ENCODE data around the gene PACRG.

Gene PACRG

DNA sequence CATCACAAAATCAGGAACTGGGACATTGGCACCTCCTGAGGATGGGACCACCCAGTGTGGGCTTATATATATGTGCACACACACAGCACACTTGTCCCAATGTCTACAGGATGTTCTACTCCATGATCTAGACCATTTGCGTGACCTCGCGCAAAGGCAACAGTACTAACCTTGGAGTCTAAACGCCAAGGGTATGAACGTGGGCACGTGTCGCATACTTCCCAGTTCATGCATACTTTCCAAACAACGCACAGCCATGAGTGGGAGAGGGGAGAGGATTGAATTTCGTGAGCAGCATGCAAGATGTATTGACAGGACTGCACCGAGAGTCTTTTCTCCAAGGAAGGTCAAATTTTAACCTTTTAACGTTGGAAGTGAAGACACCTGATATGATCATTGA is 472.5 kb downstream of the PACRG start:
- no peak for DNase-seq (ENCODE audit: low spot score)
- Histone ChIP-seq H3K27ac (ENCODE audit: poor library complexity, severe bottlenecking) (no peak overlapping the region), H3K36me3 (ENCODE audit: low read depth) (no peaks in the 10 kb centered on the region), H3K4me3 (ENCODE audit: severe bottlenecking) (no peak overlapping the region), H3K4me1 (ENCODE audit: insufficient read depth, poor library complexity, severe bottlenecking) (no peaks in the 10 kb centered on the region), H3K9me3 (ENCODE audit: severe bottlenecking) (no peaks in the 10 kb centered on the region), H3K27me3 (ENCODE audit: insufficient read depth, poor library complexity, severe bottlenecking) (no peaks in the 10 kb centered on the region)
- ATAC-seq (ENCODE audit: low read depth), result no peak
- TF ChIP-seq, protein P1, sequence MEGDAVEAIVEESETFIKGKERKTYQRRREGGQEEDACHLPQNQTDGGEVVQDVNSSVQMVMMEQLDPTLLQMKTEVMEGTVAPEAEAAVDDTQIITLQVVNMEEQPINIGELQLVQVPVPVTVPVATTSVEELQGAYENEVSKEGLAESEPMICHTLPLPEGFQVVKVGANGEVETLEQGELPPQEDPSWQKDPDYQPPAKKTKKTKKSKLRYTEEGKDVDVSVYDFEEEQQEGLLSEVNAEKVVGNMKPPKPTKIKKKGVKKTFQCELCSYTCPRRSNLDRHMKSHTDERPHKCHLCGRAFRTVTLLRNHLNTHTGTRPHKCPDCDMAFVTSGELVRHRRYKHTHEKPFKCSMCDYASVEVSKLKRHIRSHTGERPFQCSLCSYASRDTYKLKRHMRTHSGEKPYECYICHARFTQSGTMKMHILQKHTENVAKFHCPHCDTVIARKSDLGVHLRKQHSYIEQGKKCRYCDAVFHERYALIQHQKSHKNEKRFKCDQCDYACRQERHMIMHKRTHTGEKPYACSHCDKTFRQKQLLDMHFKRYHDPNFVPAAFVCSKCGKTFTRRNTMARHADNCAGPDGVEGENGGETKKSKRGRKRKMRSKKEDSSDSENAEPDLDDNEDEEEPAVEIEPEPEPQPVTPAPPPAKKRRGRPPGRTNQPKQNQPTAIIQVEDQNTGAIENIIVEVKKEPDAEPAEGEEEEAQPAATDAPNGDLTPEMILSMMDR (IDR thresholded peaks at IDR 0.05; ENCODE audit: poor library complexity, severe bottlenecking), result no peak

DNA sequence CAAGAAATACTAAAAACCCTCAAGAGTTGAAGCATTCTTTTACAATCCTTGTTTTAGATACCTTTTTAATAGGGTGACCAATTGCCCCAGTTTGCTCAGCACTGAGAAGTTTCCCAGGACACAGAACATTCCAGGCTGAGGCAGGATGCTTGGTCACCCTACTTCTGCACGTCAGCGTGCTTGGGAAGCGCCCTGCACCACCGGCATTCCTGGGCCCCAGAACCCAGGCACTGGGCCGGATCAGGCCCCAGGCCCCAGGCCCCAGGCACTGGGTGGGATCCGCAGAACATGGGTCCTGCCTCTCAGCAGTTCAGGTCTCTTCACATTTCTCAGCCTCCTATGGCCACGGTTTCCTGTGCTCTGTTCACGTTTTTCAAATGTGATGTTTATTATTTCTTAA is 472.9 kb downstream of the PACRG start:
- DNase-seq (ENCODE audit: low spot score), result no peak
- ATAC-seq (ENCODE audit: low read depth), result no peak
- TF ChIP-seq, protein P1 (IDR thresholded peaks at IDR 0.05; ENCODE audit: poor library complexity, severe bottlenecking), result no peak
- no peaks in the 10 kb centered on the region for H3K27me3 ChIP-seq (ENCODE audit: insufficient read depth, poor library complexity, severe bottlenecking)
- H3K4me3 ChIP-seq (ENCODE audit: severe bottlenecking), result no peak overlapping the region
- no peaks in the 10 kb centered on the region for H3K9me3 ChIP-seq (ENCODE audit: severe bottlenecking)
- H3K4me1 ChIP-seq (ENCODE audit: insufficient read depth, poor library complexity, severe bottlenecking), result no peaks in the 10 kb centered on the region
- no peaks in the 10 kb centered on the region for H3K36me3 ChIP-seq (ENCODE audit: low read depth)
- no peak overlapping the region for H3K27ac ChIP-seq (ENCODE audit: poor library complexity, severe bottlenecking)

DNA sequence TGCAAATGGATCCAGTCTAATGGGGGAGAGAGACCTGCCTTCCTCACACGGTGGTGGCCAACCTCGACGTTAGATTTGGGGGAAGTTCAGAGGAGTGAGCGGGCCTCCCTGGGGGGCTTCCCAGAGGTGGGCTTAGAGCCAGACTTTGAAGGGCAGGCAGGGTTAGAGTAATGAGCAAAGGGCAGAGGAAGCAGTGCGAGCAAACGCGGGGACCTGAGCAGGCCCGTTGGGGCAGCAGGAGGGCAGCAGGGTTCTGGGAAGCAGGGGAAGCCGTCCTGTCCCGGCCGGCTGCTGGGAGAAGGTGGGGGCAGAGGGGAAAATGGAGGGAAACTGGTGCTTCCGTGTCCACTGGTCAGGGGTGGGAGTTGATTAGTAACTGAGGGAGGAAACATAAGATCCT is 474.1 kb downstream of the PACRG start:
- H3K27ac ChIP-seq (ENCODE audit: poor library complexity, severe bottlenecking), result no peak overlapping the region
- no peaks in the 10 kb centered on the region for H3K4me1 ChIP-seq (ENCODE audit: insufficient read depth, poor library complexity, severe bottlenecking)
- no peaks in the 10 kb centered on the region for H3K27me3 ChIP-seq (ENCODE audit: insufficient read depth, poor library complexity, severe bottlenecking)
- TF ChIP-seq, protein P1 (IDR thresholded peaks at IDR 0.05; ENCODE audit: poor library complexity, severe bottlenecking), result no peak
- no peaks in the 10 kb centered on the region for H3K36me3 ChIP-seq (ENCODE audit: low read depth)
- H3K4me3 ChIP-seq (ENCODE audit: severe bottlenecking), result no peak overlapping the region
- DNase-seq (ENCODE audit: low spot score) (no peak), ATAC-seq (ENCODE audit: low read depth) (no peak)
- no peaks in the 10 kb centered on the region for H3K9me3 ChIP-seq (ENCODE audit: severe bottlenecking)

DNA sequence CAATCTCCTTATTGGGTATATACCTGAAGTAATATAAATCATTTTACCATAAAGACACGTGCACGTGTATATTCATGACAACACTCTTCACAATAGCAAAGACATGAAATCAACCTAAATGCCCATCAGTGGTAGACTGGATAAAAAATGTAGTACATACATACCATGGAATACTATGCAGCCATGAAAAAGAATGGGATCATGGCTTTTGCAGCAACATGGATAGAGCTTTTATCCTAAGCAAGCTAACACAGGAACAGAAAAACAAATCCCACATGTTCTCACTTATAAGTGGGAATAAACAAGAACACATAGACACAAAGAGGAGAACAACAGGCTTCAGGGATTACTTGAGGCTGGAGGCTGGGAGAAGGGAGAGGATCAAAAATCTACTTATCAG is 478.4 kb downstream of the PACRG start:
- Histone ChIP-seq H3K4me3 (ENCODE audit: severe bottlenecking) (no peak overlapping the region), H3K4me1 (ENCODE audit: insufficient read depth, poor library complexity, severe bottlenecking) (no peaks in the 10 kb centered on the region), H3K27ac (ENCODE audit: poor library complexity, severe bottlenecking) (no peak overlapping the region), H3K9me3 (ENCODE audit: severe bottlenecking) (no peaks in the 10 kb centered on the region), H3K27me3 (ENCODE audit: insufficient read depth, poor library complexity, severe bottlenecking) (no peaks in the 10 kb centered on the region), H3K36me3 (ENCODE audit: low read depth) (no peaks in the 10 kb centered on the region)
- ATAC-seq (ENCODE audit: low read depth) (no peak), DNase-seq (ENCODE audit: low spot score) (no peak)
- TF ChIP-seq, protein P1 (IDR thresholded peaks at IDR 0.05; ENCODE audit: poor library complexity, severe bottlenecking), result no peak

DNA sequence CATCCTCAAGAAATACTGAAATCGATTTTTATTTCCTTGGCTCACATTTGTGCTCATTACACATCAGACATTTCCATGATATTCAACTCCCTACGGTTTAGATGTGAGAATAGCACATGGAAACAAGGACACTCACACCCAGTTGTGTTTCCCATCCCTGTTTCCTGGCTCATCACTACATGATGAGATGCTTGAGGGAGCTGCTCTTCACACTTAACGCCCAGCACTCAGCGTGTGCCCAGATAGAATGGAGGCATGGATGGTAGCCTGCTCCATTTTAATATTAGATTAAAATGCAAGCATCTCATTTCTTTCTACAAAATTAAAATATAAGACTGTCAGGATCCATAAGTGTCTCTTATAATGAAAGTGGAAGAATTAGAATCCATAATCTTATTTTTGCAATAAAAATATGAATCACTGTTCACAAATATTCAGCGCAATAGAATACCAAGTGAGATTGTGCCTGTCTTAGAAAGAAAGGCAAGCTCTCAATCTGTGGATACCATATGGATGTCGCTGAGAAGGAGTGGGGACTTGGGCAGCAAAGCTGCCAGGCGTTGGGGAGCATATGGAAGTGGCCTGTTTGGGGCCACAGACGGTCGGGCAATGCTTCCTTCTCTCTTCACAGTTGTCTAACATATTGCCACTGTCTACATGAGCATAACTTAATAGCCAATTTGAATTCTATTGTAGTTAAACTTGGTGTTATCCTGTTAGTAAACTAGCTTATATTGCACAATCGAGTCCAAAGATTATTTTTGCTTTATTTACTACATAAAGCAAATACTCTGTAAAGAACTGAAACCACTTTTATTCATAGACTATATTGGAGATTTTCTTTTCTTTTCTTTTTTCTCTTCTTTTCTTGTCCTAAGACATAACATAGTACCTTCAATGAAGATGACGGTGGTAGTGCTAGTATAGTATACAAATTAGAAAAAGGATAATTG is 479.9 kb downstream of the PACRG start:
- H3K9me3 ChIP-seq (ENCODE audit: severe bottlenecking), result no peaks in the 10 kb centered on the region
- DNase-seq (ENCODE audit: low spot score) (no peak), ATAC-seq (ENCODE audit: low read depth) (no peak)
- no peaks in the 10 kb centered on the region for H3K4me1 ChIP-seq (ENCODE audit: insufficient read depth, poor library complexity, severe bottlenecking)
- no peaks in the 10 kb centered on the region for H3K27me3 ChIP-seq (ENCODE audit: insufficient read depth, poor library complexity, severe bottlenecking)
- no peaks in the 10 kb centered on the region for H3K36me3 ChIP-seq (ENCODE audit: low read depth)
- H3K4me3 ChIP-seq (ENCODE audit: severe bottlenecking), result no peak overlapping the region
- no peak overlapping the region for H3K27ac ChIP-seq (ENCODE audit: poor library complexity, severe bottlenecking)
- TF ChIP-seq, protein P1 (IDR thresholded peaks at IDR 0.05; ENCODE audit: poor library complexity, severe bottlenecking), result no peak
